GM19351 (cell line): ENCODE data around the gene NOC3L.

Experiments
- ATAC-seq: cut with Tn5 transposase; IDR thresholded peaks from one replicate; pipeline ENCODE4 v1.9.1; 2021; ENCODE audit warnings: mild to moderate bottlenecking, moderate library complexity; ENCODE audit not compliant: unreplicated experiment

Gene NOC3L

GRCh38 chr10:94308866-94309265, 53.9 kb downstream of the NOC3L start:
- no peak for ATAC-seq

DNA sequence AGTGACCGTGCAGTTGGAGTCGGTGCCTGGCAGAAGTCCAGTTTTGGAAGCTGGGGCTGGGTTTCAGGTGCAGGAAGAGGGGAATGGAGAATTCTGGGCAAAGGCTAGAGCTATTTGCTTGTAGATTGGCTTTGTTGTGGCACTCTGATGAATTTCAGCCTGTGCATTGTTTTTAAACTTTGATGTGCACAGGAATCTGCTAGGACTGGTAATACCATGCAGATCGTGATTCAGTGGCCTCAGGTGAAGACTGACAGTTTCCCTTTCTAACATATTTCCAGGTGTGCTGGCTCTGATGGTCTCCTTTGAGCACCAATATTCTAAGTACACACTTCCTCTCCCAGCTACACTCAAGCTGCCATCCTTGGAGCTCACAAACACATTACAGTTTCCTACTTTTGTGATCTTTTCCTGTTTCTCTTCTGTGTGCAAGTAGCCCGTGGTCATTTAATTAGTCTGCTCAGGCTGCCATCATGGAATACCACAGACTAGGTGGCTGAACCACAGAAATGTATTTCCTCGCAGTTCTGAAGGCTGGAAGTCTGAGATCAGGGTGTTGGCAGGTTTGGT, 55.6 kb downstream of the NOC3L start:
- ATAC-seq: no peak

- no peak for ATAC-seq
Measured at GRCh38 chr10:94303929-94304328, 58.8 kb downstream of the NOC3L start.

GRCh38 chr10:94300042-94300441, 62.7 kb downstream of the NOC3L start:
- ATAC-seq: no peak

DNA sequence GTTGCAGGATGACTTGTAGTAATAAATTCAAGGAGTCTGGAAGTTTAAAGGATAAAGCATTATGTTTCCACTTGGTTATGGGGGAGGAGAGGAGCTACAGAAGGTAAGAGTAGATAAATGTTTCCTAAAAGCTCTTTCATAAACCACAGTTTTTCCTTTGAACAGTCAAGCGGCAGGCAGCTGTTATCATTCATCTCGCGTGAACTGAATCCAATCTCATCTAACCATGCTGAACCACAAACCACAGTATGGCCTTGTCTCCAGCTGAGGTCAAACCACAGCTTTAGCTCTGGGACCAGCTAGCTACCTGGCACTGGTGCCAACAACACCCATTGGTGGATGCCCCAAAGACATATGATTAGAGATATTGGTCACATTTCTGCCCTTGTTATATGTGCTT, 63.3 kb downstream of the NOC3L start:
- ATAC-seq: peak; percentile 47

GRCh38 chr10:94294168-94294567, 68.6 kb downstream of the NOC3L start:
- ATAC-seq: no peak

- ATAC-seq: no peak
Measured at GRCh38 chr10:94293354-94293753, 69.4 kb downstream of the NOC3L start.

DNA sequence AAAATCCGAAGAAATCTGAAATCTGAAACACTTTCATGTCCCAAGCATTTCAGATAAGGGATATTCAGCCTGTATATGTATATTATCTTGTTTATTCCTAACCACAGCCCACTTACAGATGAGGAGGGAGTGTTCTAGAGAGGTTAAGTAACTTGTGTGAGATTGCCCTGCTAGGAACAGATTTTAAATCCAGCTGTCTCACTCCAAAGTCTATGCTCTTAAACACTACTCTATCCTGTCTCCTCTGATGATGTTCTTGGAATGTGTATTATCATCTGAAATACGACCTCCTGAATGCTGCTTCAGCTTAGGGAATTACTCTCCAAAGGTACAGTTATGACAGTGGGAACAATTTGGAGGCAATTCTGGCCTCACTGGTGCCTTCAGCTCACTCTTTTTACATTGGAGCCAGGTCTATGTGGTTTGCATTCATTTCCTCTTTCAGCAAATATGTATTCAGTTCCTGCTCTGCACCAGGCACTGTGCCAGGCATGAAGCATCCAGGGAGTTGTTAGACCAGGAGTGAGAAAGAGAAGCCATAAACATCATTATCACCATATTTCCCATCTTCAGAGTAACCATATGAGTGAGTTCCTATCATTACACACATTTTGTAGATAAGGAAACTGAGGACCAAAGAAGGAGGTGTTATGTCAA, 70.2 kb downstream of the NOC3L start:
- no peak for ATAC-seq

DNA sequence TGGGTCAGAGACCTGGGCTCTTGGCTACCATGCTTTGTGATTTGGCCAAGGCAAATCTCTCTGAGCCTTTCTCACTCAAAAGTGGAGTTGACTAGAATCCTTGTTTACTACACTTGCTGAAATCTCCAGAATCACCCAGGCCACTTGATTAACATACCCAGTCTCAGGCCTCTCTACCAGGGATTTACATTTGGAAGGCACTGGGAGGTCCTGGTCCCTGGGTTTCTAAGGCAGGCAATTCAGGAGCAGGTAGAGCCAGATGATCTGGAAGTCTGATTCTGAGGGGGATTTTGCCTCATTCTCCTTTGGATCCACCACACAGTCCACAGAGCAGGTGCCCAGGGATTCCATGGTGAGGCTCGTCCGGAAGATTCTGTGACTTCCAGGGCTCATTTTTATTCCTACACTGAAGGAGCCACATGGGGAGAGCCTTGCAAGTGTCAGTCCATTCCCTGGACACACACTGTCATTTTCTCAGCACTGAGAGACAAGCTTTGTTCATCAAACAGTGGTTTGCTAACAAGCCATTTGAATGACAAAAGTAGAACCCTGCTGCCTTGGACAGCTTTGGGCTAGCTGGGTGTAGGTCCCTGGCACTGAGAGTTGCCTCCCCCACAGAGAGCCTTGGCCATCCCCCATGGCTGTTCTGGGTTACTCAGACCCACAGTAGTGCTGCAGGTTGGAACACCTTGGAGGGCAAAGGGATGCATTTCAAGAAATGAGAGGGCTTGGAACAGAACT, 74.2 kb downstream of the NOC3L start:
- ATAC-seq: no peak

DNA sequence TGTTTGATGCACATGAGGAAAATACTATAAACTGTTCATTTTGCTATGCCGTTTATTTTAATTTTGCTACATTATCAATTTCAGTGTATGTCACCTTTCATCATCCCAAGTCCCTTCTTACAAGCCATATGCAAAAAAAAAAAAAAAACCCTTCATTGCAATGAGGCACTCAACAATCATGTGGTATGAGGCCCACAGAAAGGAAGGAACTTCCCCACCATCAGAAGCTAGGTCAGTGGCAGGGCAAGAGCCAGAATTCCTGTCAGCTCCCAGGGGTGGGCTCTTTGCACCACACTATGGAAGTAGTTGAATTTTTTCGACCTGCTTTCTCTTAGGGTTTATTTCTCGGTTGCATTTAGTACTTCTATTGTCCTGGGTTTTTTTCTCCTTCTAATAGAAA, 75.4 kb downstream of the NOC3L start:
- no peak for ATAC-seq

- ATAC-seq: no peak
Measured at GRCh38 chr10:94286901-94287300, 75.8 kb downstream of the NOC3L start.

- no peak for ATAC-seq
Measured at GRCh38 chr10:94285271-94285670, 77.5 kb downstream of the NOC3L start.
